Testis (tissue), 2 donors: ENCODE data around the gene MDH1B.

Experiments
- POLR2A ChIP-seq: fragments of 450-650 bp; IDR thresholded peaks from one replicate; pipeline ENCODE4 v1.6.1; 2017; ENCODE audit warnings: antibody characterized with exemption, mild to moderate bottlenecking, moderate library complexity
- TF ChIP-seq, protein P1 (sequence below), 3 experiments: fragments of 450-650 bp in 2 of 3; fragments of 200-600 bp in 1 of 3; sonication (generic) in 1 of 3; IDR thresholded peaks; one replicate each; pipeline ENCODE4 v1.5.1; 2016 to 2019; ENCODE audit warnings: antibody characterized with exemption in 3 of 3, mild to moderate bottlenecking in 2 of 3, moderate library complexity in 1 of 3

GRCh38 chr2:206740800-206741199 lies 24.3 kb downstream of the MDH1B start:
- TF ChIP-seq, protein P1, sequence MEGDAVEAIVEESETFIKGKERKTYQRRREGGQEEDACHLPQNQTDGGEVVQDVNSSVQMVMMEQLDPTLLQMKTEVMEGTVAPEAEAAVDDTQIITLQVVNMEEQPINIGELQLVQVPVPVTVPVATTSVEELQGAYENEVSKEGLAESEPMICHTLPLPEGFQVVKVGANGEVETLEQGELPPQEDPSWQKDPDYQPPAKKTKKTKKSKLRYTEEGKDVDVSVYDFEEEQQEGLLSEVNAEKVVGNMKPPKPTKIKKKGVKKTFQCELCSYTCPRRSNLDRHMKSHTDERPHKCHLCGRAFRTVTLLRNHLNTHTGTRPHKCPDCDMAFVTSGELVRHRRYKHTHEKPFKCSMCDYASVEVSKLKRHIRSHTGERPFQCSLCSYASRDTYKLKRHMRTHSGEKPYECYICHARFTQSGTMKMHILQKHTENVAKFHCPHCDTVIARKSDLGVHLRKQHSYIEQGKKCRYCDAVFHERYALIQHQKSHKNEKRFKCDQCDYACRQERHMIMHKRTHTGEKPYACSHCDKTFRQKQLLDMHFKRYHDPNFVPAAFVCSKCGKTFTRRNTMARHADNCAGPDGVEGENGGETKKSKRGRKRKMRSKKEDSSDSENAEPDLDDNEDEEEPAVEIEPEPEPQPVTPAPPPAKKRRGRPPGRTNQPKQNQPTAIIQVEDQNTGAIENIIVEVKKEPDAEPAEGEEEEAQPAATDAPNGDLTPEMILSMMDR (IDR thresholded peaks at IDR 0.05), result no peak
- no peak for TF ChIP-seq POLR2A
